Measurements from ENCODE around the gene RHEX.

The RHEX gene

GRCh38 chr1:206087091-206087490 lies 34.1 kb downstream of the RHEX start:
- TF ChIP-seq, protein P1, sequence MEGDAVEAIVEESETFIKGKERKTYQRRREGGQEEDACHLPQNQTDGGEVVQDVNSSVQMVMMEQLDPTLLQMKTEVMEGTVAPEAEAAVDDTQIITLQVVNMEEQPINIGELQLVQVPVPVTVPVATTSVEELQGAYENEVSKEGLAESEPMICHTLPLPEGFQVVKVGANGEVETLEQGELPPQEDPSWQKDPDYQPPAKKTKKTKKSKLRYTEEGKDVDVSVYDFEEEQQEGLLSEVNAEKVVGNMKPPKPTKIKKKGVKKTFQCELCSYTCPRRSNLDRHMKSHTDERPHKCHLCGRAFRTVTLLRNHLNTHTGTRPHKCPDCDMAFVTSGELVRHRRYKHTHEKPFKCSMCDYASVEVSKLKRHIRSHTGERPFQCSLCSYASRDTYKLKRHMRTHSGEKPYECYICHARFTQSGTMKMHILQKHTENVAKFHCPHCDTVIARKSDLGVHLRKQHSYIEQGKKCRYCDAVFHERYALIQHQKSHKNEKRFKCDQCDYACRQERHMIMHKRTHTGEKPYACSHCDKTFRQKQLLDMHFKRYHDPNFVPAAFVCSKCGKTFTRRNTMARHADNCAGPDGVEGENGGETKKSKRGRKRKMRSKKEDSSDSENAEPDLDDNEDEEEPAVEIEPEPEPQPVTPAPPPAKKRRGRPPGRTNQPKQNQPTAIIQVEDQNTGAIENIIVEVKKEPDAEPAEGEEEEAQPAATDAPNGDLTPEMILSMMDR (IDR thresholded peaks at IDR 0.05), result no peak

DNA sequence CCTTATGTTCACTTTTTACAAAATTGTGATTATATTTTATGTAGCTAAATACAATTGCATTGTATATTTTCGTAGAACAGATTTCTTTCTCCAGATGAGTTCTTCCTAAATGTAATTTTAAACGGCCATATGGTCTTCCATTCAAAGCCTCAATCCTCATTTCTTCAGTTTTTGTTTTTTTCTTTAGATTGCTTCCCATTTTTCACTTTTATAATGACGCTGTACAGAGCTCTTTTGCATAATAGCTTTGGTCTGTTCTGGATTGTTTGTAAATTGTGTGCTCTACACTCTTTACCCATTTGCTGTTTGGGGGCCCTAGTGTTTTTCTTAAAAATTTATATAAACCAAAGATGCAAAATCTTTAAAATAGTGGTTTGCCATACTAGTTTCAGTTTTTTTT lies 36.4 kb downstream of the RHEX start:
- TF ChIP-seq, protein P1 (IDR thresholded peaks at IDR 0.05), result no peak

- TF ChIP-seq, protein P1 (IDR thresholded peaks at IDR 0.05), result no peak
Measured at GRCh38 chr1:206094024-206094423, 41.1 kb downstream of the RHEX start.

GRCh38 chr1:206097381-206097780 lies 44.4 kb downstream of the RHEX start:
- TF ChIP-seq, protein P1 (IDR thresholded peaks at IDR 0.05), result no peak

DNA sequence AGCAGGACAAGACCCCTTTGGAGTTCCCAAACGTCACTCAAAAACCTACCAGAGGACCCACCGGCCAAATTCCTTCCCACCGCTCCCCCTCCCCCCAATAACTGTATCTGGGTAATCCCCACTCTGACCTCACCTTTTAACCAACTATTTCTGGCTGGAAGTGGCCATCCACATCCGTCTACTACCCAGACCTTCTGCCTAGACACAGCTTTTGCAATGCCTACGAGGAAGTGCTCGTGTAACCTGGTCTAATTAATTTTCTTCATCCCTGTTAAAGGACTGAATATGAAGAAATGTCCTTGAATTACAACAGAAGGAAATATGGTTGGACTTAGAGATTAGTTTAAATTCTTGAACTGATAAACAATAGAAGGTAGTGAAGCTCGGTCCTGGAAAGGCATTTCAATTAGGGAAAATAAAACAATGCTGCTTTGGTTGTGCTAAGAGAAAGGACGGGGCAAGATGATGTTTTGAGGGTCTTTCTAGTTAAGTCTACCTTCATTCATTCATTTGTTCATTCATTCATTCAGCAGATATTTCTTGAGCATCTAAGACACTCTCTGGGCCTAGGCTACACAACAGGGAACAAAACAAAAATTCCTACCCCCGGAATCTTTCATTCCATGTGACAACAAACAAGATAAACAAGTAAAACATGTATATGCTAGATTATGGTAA lies 45.4 kb downstream of the RHEX start:
- TF ChIP-seq, protein P1 (IDR thresholded peaks at IDR 0.05), result no peak

DNA sequence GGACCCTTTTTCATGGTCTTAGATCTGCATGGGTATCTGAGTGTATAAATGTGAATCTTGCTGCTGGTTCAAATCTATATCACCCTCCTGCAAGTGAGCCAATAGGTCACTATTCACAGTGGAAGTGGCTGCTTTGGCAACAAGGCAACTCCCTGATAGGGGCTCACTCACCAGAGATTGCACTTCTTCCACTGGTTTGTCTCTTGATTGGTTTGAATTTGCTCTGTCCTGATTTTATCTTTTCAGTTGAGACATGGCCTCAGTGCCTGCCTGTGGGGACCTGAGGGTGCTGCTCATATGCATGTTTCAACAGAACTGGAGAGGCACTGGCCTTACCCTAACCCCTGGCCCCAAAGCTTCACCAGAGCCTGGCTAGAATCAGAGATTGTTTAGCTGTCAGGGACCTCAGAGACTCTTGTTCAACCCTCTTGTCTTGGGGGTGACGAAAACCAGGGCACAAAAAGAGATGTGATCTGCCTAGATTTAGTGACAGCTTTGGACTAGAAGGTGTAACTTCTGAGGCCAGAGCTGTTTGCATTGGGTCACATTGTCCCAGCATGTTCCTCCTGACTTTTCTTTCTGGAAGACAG lies 47.3 kb downstream of the RHEX start:
- TF ChIP-seq, protein P1 (IDR thresholded peaks at IDR 0.05), result no peak

DNA sequence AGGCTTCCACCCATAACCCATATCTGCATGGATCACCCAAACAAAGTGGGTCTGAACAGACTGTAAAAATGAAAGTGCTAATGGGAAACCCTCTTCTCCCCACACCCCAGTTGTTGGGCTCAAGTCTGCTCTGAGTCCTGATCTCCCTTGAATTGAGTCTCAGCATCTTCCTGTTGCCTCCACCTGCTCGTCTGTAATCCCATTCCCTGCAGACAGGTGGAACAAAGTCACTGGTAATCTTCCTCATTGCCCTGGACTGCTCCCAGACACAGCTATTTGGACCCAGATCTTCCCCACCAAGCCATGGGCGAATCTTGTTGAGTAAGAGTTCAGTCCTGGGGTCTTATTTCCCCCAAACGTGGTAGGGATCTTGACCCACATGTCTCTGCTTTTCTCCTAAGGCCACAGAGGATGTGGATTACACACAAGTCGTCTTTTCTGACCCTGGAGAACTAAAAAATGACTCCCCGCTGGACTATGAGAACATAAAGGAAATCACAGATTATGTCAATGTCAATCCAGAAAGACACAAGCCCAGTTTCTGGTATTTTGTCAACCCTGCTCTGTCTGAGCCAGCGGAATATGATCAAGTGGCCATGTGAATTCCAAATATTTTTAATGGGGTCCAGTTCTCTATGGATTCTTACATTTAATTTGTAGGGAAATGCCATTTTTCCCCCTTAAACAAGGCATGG lies 48.5 kb downstream of the RHEX start:
- TF ChIP-seq, protein P1 (IDR thresholded peaks at IDR 0.05), result no peak
